Transverse colon (tissue), 4 donors: ENCODE data around the gene HPS1.

ENCODE experiments used
- EP300 ChIP-seq: sonication (generic); formaldehyde crosslinking; IDR thresholded peaks from one replicate; pipeline ENCODE4 v1.6.1; 2017; ENCODE audit warnings: antibody characterized with exemption, low read depth
- POLR2A ChIP-seq: fragments of 450-650 bp; IDR thresholded peaks from one replicate; pipeline ENCODE4 v1.6.1; 2016; ENCODE audit warnings: antibody characterized with exemption, mild to moderate bottlenecking, moderate library complexity
- POLR2AphosphoS5 ChIP-seq, 3 donors: sonication (generic); formaldehyde crosslinking; IDR thresholded peaks; one replicate each; pipeline ENCODE4 v1.6.1; 2016; ENCODE audit warnings: antibody characterized with exemption in 3 of 3
- TF ChIP-seq, protein P1 (sequence below), 5 experiments: fragments of 200-600 bp in 3 of 5; fragments of 450-650 bp in 2 of 5; sonication (generic) in 3 of 5; IDR thresholded peaks; 1 replicate in 2 of 5; 2 replicates in 3 of 5; pipeline ENCODE4 v1.5.1; 2016 to 2017; ENCODE audit warnings: antibody characterized with exemption in 5 of 5, inconsistent platforms in 3 of 5, mild to moderate bottlenecking in 2 of 5, moderate library complexity in 1 of 5

DNA sequence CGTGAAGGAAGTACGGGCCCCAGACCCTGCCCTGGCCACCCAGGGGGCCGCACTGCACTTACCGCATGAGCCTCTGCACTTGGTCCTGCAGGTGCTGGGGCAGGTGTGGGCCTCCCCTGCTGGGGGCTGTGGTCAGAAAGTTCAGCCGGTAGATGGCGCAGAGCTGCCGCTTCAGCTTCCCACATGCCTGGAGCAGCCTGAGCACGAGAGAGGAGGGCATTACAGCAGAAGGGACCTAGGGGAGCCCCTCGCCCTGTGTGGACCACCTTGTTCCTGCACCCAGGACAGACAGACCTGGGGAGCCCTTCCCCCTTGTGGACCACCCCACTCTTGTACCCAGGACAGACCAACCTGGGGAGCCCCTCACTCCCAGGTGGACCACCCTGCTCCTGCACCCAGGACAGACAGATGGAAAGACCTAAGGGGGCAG lies 23.0 kb downstream of the HPS1 start:
- no peak for TF ChIP-seq POLR2A
- TF ChIP-seq, protein P1, sequence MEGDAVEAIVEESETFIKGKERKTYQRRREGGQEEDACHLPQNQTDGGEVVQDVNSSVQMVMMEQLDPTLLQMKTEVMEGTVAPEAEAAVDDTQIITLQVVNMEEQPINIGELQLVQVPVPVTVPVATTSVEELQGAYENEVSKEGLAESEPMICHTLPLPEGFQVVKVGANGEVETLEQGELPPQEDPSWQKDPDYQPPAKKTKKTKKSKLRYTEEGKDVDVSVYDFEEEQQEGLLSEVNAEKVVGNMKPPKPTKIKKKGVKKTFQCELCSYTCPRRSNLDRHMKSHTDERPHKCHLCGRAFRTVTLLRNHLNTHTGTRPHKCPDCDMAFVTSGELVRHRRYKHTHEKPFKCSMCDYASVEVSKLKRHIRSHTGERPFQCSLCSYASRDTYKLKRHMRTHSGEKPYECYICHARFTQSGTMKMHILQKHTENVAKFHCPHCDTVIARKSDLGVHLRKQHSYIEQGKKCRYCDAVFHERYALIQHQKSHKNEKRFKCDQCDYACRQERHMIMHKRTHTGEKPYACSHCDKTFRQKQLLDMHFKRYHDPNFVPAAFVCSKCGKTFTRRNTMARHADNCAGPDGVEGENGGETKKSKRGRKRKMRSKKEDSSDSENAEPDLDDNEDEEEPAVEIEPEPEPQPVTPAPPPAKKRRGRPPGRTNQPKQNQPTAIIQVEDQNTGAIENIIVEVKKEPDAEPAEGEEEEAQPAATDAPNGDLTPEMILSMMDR (IDR thresholded peaks at IDR 0.05): peak in 1 of 5 experiments; percentile 13
- TF ChIP-seq EP300: no peak
- no peak for TF ChIP-seq POLR2AphosphoS5 (IDR thresholded peaks at IDR 0.05)
